Measurements from ENCODE around the gene SPEM3. TPM values are rescaled to one million over a fixed set of nuclear protein-coding genes. Genes with fewer than 3 reads are reported as not detected.

SPEM3 gene
- polyA plus RNA-seq, 1 experiment = not detected

DNA sequence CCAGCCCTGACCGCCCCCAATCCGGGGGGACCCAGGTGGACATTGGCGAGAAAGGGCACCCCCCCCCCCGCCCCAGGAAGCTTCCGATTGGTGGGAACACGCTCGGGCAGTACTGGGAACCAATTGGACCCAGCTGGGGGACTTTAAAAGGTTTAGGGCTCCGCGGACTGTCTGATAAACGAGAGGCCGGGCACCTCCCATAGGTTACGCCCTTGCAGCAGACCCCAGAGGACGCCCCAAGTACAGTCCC lies 25.0 kb upstream of the SPEM3 start:
- H3K27me3 ChIP-seq (ENCODE audit: control insufficient read depth, insufficient read depth, low read length) = no peaks in the 10 kb centered on the region
- CTCF ChIA-PET = interaction anchor here (0.5 to 2.4 kb wide), 11 partner anchors 9 to 706 kb away, joined by 3 to 9 read pairs (median 3); partner anchors contain the start of genes PLSCR3 and SENP3
- H3K27ac ChIP-seq (ENCODE audit: low read depth, low read length) = peak overlapping the region; percentile 61
- H3K4me3 ChIP-seq (ENCODE audit: low read depth, low read length) = peak overlapping the region; percentile 87
- peak; percentile 39 for DNase-seq (ENCODE audit: low read depth, low spot score)
- no peak for TF ChIP-seq CTCF (IDR thresholded peaks at IDR 0.05; ENCODE audit: low read depth, low read length)
- H3K9me3 ChIP-seq (ENCODE audit: control insufficient read depth, insufficient read depth, low read length) = no peaks in the 10 kb centered on the region
- POLR2A ChIA-PET = interaction anchor here (0.6 to 1.9 kb wide), 24 partner anchors 9 to 507 kb away, joined by 3 to 20 read pairs (median 4); partner anchors contain the start of genes DVL2, NEURL4, PLSCR3 and POLR2A

- no peaks in the 10 kb centered on the region for H3K9me3 ChIP-seq (ENCODE audit: control insufficient read depth, insufficient read depth, low read length)
- ChIA-PET CTCF (interaction anchor here (0.5 to 2.4 kb wide), 13 partner anchors 9 to 706 kb away, joined by 3 to 9 read pairs (median 3); partner anchors contain the start of genes KCTD11, PLSCR3 and SENP3), POLR2A (interaction anchor here (0.6 to 1.9 kb wide), 26 partner anchors 9 to 806 kb away, joined by 3 to 20 read pairs (median 4); partner anchors contain the start of genes AURKB, CD68, DVL2 and NEURL4)
- peak; percentile 99 for DNase-seq (ENCODE audit: low read depth, low spot score)
- peak within 1 kb of the TSS; percentile 87 for H3K4me3 ChIP-seq (ENCODE audit: low read depth, low read length)
- H3K27ac ChIP-seq (ENCODE audit: low read depth, low read length) = peak within 1 kb of the TSS; percentile 61
- no peaks in the 10 kb centered on the region for H3K27me3 ChIP-seq (ENCODE audit: control insufficient read depth, insufficient read depth, low read length)
- TF ChIP-seq CTCF (IDR thresholded peaks at IDR 0.05; ENCODE audit: low read depth, low read length) = 0 out of 2 replicates have a peak, but pooled peaks have one; percentile 1
These were observed 24.5 kb upstream of the SPEM3 start, which contains the start of gene TMEM256 for GRCh38 chr17:7403977-7404736. Gene TMEM256, minus strand, starts transcription at chr17:7404097. Its CDS starts 13 bp downstream, at chr17:7404084.

DNA sequence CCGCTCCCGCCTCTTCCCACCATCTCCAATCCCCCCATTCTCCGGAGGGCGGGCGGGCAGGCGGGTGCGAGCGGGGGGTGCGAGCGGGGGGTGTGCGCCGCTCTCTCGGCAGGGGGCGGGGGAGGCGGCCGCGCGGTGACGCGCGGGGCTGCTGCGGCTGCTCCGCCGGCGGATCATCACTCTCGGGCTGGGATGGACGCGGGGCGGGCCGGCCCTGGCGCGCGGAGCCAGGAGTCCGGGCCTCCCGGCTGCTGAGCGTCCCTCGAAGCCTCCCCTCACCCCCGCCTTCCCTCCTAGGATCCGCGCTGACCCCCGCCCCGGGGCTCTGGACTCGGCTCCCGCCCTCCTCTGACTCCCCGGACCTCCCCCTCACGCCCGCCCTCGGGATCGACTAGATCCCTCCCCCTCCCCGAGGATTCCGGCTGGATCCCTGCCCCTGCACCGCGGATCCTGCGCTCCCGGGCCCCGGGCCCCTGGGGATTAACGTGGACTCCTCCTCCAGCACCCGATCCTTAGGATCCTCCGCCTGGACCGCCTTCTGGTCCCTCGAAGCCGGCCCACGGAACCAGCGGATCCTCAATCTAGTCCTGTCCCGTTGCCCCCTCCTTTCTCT lies 23.8 kb upstream of the SPEM3 start:
- Histone ChIP-seq H3K4me3 (ENCODE audit: low read depth, low read length) (peak overlapping the region; percentile 86), H3K27me3 (ENCODE audit: control insufficient read depth, insufficient read depth, low read length) (no peaks in the 10 kb centered on the region), H3K27ac (ENCODE audit: low read depth, low read length) (peak overlapping the region; percentile 52), H3K9me3 (ENCODE audit: control insufficient read depth, insufficient read depth, low read length) (no peaks in the 10 kb centered on the region)
- no peak for TF ChIP-seq CTCF (IDR thresholded peaks at IDR 0.05; ENCODE audit: low read depth, low read length)
- DNase-seq (ENCODE audit: low read depth, low spot score) = no peak
- ChIA-PET CTCF (interaction anchor here (0.8 to 1.1 kb wide), 2 partner anchors 52 to 156 kb away, joined by 3 to 9 read pairs; partner anchors contain the start of genes KCTD11 and SENP3), POLR2A (interaction anchor here (0.6 to 1.8 kb wide), 17 partner anchors 16 to 805 kb away, joined by 3 to 20 read pairs (median 4); partner anchors contain the start of genes AURKB, CD68, DVL2 and NEURL4)

- TF ChIP-seq CTCF (IDR thresholded peaks at IDR 0.05; ENCODE audit: low read depth, low read length) = no peak
- Histone ChIP-seq H3K4me3 (ENCODE audit: low read depth, low read length) (peak overlapping the region; percentile 86), H3K27ac (ENCODE audit: low read depth, low read length) (peak overlapping the region; percentile 52), H3K9me3 (ENCODE audit: control insufficient read depth, insufficient read depth, low read length) (no peaks in the 10 kb centered on the region), H3K27me3 (ENCODE audit: control insufficient read depth, insufficient read depth, low read length) (no peaks in the 10 kb centered on the region)
- DNase-seq (ENCODE audit: low read depth, low spot score) = no peak
- CTCF ChIA-PET = interaction anchor here (0.9 kb wide), 1 partner anchor 31 kb away, joined by 4 read pairs; no protein-coding TSS in a partner anchor
- POLR2A ChIA-PET = interaction anchor here (0.7 kb wide), 2 partner anchors 36 to 222 kb away, joined by 4 read pairs; no protein-coding TSS in a partner anchor
These were observed 23.1 kb upstream of the SPEM3 start for GRCh38 chr17:7405350-7406234.

Measured in AG04450 (cell line).